GM19438 (cell line): Measurements from ENCODE around the gene NDUFB3.

Source experiments
- ATAC-seq: cut with Tn5 transposase; IDR thresholded peaks from one replicate; pipeline ENCODE4 v1.9.1; 2021; ENCODE audit warnings: low read depth; ENCODE audit not compliant: unreplicated experiment

The NDUFB3 gene

DNA sequence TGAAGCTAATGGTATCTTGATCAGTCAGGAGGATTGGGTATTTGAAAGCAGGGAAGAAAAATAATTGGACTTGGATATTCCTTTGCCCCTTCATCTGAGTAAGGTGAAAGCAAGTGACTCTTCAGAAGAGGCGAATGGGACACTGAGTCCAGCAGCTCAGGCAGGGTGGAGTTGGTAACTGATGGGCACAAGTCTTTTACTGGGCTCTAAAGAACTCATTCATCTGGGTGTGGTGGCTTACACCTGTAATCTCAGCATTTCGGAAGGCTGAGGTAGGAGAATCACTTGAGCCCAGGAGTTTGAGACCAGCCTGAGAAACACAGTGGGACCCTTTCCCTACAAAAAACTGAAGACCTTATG is 55.3 kb downstream of the NDUFB3 start:
- ATAC-seq, result no peak

GRCh38 chr2:201127570-201127969 is 55.8 kb downstream of the NDUFB3 start:
- ATAC-seq, result no peak

DNA sequence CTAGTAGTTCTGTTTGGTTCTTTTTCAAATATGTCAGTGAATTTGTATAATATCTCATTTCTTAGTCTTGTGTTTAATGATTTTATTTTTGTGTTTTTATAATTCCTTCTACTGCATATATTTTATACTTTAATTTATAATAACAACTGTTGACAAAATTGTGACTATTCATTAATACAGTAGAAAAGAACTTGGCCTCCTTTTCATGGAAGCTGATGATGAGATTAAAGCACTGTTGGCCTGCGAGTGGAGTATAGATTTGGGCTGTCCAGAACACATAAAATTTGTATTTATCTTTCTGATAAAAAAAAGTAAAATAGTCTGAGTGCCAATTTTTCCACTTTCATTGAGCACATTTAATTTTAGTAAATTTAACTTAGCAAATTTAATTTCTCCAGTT is 56.2 kb downstream of the NDUFB3 start:
- no peak for ATAC-seq

- ATAC-seq, result no peak
Observed at GRCh38 chr2:201128933-201129505, 57.2 kb downstream of the NDUFB3 start.

DNA sequence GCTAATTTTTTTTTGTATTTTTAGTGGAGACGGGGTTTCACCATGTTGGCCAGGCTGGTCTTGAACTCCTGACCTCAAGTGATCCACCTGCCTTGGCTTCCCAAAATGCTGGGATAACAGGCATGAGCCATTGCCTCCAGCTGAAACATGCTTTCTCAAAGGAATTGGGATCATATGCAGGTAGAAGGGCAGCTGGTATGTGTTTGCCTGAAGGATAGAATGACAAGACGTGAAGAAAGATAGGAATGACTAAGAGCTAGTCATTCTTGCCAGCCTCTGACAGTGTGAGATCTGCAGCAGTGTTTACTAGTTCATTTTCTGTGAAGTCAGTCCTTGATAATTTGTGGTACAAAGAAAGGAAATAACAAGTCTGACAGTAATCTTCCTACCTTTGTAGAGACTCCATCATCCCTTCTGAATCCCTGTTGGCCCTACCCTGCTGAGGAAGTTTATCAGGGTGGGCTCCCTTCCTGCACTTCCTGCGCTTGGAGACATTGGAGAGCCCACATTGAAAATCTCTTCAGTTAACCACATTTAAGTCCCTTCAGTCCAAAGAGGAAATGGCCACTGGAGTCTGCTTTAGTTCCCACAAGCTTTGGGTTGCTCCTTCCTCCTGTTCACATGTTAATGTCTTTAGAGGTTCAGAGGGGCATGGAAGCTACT is 58.9 kb downstream of the NDUFB3 start:
- no peak for ATAC-seq

DNA sequence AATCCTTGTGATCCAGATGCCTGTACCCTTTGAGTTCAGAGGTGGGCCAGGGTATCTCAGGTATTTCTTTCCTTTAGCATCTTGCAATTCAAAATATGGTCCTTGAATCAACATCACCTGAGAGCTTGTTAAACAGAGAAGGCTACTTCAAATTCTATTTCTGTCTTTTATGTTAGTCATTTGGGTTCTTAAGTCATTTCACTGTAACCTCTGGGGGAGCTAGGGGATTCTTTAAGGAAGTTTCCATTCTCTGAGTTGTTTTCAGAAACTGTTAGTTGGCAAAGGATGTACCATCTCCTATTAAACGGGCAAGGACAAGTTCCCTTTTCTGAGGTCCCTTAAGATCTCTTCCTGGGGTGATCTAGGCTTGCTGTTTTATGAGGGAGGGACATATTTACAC is 60.7 kb downstream of the NDUFB3 start:
- ATAC-seq, result no peak
